Measurements from ENCODE around the gene TBL3.

Gene TBL3

GRCh38 chr16:1980030-1980769 is 8.3 kb downstream of the TBL3 start:
- peaks cover 35% of the 10 kb centered on the region for H3K36me3 ChIP-seq (replicated peaks)
- H3K27ac ChIP-seq = no peak overlapping the region
- no peak for TF ChIP-seq CTCF (IDR thresholded peaks at IDR 0.05; ENCODE audit: low read depth, low read length, missing control alignments)
- H3K4me3 ChIP-seq (ENCODE audit: low read depth, low read length) = no peak overlapping the region
- in situ Hi-C loops (cut with HindIII; ENCODE audit: low pct_ligation_motif_present, low sequenced_read_pairs) = no loop called here
- no peak for DNase-seq
- peaks cover 34% of the 10 kb centered on the region for H3K27me3 ChIP-seq (replicated peaks)

GRCh38 chr16:1980770-1981087 is 8.9 kb downstream of the TBL3 start:
- no peak for TF ChIP-seq CTCF (IDR thresholded peaks at IDR 0.05; ENCODE audit: low read depth, low read length, missing control alignments)
- Histone ChIP-seq H3K27ac (no peak overlapping the region), H3K27me3 (replicated peaks) (peaks cover 34% of the 10 kb centered on the region), H3K36me3 (replicated peaks) (peaks cover 33% of the 10 kb centered on the region), H3K4me3 (ENCODE audit: low read depth, low read length) (no peak overlapping the region)
- no peak for DNase-seq
- in situ Hi-C loops (cut with HindIII; ENCODE audit: low pct_ligation_motif_present, low sequenced_read_pairs) = no loop called here

GRCh38 chr16:1981398-1981836 is 9.6 kb downstream of the TBL3 start, which contains the start of gene NOXO1:
TSS of gene NOXO1 (minus strand) at chr16:1981469. CDS start at chr16:1981179, 290 bp downstream.
- TF ChIP-seq CTCF (IDR thresholded peaks at IDR 0.05; ENCODE audit: low read depth, low read length, missing control alignments) = no peak
- peaks cover 33% of the 10 kb centered on the region for H3K36me3 ChIP-seq (replicated peaks)
- H3K4me3 ChIP-seq (ENCODE audit: low read depth, low read length) = no peak within 1 kb of the TSS
- peaks cover 34% of the 10 kb centered on the region for H3K27me3 ChIP-seq (replicated peaks)
- no peak for DNase-seq
- in situ Hi-C loops (cut with HindIII; ENCODE audit: low pct_ligation_motif_present, low sequenced_read_pairs) = no loop called here
- H3K27ac ChIP-seq = no peak within 1 kb of the TSS

GRCh38 chr16:1982013-1982433 is 10.2 kb downstream of the TBL3 start:
- no peak for TF ChIP-seq CTCF (IDR thresholded peaks at IDR 0.05; ENCODE audit: low read depth, low read length, missing control alignments)
- Histone ChIP-seq H3K4me3 (ENCODE audit: low read depth, low read length) (no peak overlapping the region), H3K27me3 (replicated peaks) (peaks cover 34% of the 10 kb centered on the region), H3K27ac (no peak overlapping the region), H3K36me3 (replicated peaks) (peaks cover 32% of the 10 kb centered on the region)
- DNase-seq = no peak
- in situ Hi-C loops (cut with HindIII; ENCODE audit: low pct_ligation_motif_present, low sequenced_read_pairs) = no loop called here

GRCh38 chr16:1982991-1983543 is 11.2 kb downstream of the TBL3 start:
- Histone ChIP-seq H3K27me3 (replicated peaks) (peaks cover 34% of the 10 kb centered on the region), H3K27ac (no peak overlapping the region), H3K36me3 (replicated peaks) (peaks cover 24% of the 10 kb centered on the region), H3K4me3 (ENCODE audit: low read depth, low read length) (peak overlapping the region; percentile 72)
- in situ Hi-C loops (cut with HindIII; ENCODE audit: low pct_ligation_motif_present, low sequenced_read_pairs) = no loop called here
- TF ChIP-seq CTCF (IDR thresholded peaks at IDR 0.05; ENCODE audit: low read depth, low read length, missing control alignments) = peak; percentile 36
- no peak for DNase-seq

Data from brain microvascular endothelial cell (primary cell).